GM06990 (cell line): ENCODE results near the gene ADRA2A.

ENCODE experiments used
- DNase-seq: peaks from one replicate; pipeline ENCODE4 v3.0.0-alpha.2; 2011; ENCODE audit not compliant: insufficient read length; ENCODE audit errors: extremely low read depth
- H3K27me3 ChIP-seq: replicated peaks from 2 replicates; pipeline ENCODE4 v1.6.0; 2011; ENCODE audit warnings: low read length; ENCODE audit not compliant: control insufficient read depth, insufficient read depth
- H3K36me3 ChIP-seq: 2 replicates; pipeline ENCODE4 v1.5.1; 2011; ENCODE audit warnings: low read length; ENCODE audit not compliant: control insufficient read depth, insufficient read depth
- H3K4me3 ChIP-seq: replicated peaks from 2 replicates; pipeline ENCODE4 v1.5.1; 2011; ENCODE audit warnings: low read depth, mild to moderate bottlenecking, control low read depth, low read length
- TF ChIP-seq, protein P1 (sequence below): IDR thresholded peaks from 2 replicates; pipeline ENCODE4 v1.5.1; 2011; ENCODE audit warnings: low read length, control low read depth, mild to moderate bottlenecking, inconsistent platforms; ENCODE audit not compliant: insufficient read depth, poor library complexity, severe bottlenecking

The ADRA2A gene

DNA sequence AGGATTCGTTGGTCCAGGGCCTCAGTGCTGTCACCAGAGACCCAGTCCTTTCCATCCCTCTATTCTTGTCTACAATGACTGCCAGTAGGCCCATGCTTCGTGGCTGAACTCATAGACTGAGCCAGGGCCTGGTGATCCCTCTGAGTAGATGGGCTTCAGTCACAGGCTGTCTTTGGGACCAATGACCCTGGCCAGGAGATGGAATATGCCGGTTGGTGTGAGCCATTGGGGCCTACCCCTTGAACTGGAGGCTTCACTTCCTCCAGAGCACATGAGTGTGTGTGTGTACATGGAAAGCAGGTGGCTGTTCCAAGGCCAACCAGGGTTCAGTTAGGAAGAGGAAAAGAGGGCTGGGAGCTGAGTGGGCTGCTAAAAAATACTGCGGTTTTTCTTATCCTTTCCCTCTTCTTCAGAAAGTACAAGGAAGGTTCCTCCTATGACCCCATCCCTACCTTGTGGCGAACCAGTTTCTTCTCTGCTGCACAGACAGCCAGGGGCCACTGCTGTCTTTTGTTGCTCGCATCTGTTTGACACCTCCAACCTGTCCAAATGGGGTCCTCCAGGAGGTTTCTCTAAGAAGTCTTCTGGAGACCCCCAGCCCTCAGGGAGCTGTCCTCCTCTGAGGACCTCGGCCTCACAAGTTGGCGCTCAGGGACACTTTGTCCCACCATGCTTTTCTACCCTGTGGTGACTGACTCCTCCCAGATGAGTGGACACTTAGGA, 36.6 kb downstream of the ADRA2A start:
- Histone ChIP-seq H3K36me3 (no peaks in the 10 kb centered on the region), H3K4me3 (no peak overlapping the region), H3K27me3 (no peaks in the 10 kb centered on the region)
- no peak for DNase-seq
- TF ChIP-seq, protein P1, sequence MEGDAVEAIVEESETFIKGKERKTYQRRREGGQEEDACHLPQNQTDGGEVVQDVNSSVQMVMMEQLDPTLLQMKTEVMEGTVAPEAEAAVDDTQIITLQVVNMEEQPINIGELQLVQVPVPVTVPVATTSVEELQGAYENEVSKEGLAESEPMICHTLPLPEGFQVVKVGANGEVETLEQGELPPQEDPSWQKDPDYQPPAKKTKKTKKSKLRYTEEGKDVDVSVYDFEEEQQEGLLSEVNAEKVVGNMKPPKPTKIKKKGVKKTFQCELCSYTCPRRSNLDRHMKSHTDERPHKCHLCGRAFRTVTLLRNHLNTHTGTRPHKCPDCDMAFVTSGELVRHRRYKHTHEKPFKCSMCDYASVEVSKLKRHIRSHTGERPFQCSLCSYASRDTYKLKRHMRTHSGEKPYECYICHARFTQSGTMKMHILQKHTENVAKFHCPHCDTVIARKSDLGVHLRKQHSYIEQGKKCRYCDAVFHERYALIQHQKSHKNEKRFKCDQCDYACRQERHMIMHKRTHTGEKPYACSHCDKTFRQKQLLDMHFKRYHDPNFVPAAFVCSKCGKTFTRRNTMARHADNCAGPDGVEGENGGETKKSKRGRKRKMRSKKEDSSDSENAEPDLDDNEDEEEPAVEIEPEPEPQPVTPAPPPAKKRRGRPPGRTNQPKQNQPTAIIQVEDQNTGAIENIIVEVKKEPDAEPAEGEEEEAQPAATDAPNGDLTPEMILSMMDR: no peak

DNA sequence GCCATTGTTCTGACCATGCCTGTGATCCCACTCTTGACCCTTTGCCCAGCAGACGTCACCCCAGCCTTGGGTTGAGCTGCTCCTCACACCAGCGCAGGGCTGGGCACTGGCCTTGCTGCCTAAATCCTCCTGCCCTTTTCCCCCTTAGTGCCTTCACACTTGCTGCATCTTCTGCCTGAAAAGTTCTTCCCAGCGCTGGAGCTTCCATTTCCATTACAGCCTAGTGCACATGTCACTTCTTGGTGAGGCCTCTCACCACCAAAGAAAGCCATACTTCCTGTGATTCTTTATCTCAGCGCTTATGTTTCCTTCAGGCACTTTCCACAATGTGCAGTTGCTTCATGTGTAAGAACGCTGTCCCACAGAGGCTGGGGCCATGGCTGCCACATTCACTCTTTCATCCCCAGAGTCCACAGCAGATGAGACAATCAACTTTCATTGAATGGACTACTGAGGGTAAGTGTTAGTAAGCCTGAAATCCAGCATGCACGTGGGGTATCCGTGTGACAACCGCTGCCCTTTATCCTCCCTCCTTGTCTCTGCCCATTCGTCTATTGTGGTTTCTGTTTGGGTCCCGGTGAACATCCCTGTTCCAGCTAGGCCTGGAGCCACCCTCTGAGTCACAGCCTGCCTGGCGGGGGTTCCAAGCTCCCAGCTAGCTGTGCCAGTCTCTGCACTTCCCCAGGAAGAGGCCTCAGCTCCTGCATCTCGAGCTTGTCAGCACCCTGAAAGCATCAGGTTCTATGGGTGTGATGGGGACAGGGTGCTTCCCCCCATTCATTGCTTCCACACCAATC, 37.3 kb downstream of the ADRA2A start:
- DNase-seq: no peak
- H3K4me3 ChIP-seq: no peak overlapping the region
- TF ChIP-seq, protein P1: no peak
- H3K36me3 ChIP-seq: no peaks in the 10 kb centered on the region
- H3K27me3 ChIP-seq: no peaks in the 10 kb centered on the region

DNA sequence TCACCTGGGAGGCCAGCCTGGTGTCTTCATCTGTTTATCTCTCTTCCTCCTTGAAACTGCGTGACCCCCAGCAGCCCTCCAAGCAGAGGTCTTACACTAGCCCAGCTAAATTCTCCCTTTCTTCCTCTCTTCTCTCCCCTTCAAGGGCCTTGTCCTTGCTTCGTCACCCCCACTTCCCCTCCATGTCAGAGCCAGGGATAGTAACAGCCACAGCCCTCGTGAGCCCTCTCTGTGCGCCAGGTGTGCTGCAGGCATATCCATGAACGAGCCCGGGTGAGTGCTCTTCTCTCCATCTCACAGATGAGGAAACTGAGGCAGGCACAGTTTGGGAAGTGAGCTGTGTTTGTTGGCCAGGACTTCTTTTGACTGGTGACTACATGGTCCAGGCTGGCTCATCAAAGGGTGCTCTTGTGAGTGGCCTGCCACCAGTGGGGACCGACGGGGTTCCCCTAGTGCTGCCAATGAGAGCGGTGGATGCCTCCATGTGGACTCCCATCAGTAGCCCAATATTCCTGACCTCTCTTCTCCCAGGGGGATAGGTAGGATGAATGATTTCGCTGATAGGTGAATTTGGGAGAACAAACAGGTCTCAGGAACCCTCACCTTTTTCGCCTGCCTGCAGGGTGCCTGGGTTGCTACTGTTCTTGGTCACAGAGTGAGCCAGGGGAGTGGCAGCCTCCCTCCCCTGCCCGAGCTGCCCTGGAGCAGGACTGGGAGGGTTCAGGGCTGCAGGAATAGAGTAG, 38.1 kb downstream of the ADRA2A start:
- Histone ChIP-seq H3K4me3 (no peak overlapping the region), H3K27me3 (no peaks in the 10 kb centered on the region), H3K36me3 (no peaks in the 10 kb centered on the region)
- no peak for DNase-seq
- TF ChIP-seq, protein P1: no peak

GRCh38 chr10:111116211-111116610, 39.4 kb downstream of the ADRA2A start:
- no peak overlapping the region for H3K4me3 ChIP-seq
- DNase-seq: no peak
- TF ChIP-seq, protein P1: no peak
- no peaks in the 10 kb centered on the region for H3K36me3 ChIP-seq
- H3K27me3 ChIP-seq: no peaks in the 10 kb centered on the region

DNA sequence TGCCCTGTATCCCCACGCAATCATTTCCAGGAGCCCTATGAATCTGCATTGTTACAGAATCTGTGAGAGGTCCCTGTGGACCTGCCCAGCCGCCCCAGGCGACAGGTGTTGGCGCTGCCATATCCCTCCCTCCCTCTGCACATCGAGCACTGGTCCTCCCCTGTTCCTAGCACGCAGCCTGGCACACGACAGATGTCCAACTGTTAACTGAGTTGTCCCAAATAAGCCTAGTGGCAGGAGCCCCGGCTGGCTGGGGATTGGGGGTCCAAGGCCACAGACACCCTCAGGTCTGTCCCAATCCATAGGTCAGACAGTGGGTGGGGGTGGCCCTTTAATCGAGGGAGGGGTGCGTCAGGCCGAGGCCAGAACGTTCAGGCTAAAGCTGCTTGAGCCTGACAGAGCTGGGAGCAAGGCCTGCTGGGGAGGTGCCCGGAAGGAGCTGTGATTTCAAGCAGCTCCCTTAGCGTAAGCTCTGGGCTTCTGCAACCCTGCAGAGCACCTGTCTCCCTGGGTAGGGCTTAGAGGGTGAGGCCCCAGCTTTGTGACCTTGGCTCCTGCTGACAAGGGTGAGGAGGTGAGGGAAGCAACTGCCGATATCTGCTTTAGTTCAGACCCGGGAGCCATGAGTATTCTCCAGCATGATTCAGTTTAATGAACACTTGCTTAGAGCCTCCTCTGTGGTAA, 40.1 kb downstream of the ADRA2A start:
- no peaks in the 10 kb centered on the region for H3K36me3 ChIP-seq
- TF ChIP-seq, protein P1: no peak
- DNase-seq: no peak
- H3K4me3 ChIP-seq: no peak overlapping the region
- H3K27me3 ChIP-seq: no peaks in the 10 kb centered on the region
